Bone marrow (tissue), 2 donors: ENCODE results near the gene COX7C.
"Not testable (repeated sequence)": the region's sequence is repeated elsewhere in the genome, so short reads cannot be mapped to it uniquely, and the experiment has no call there.

Experiments
- DNase-seq, 2 donors: peaks; one replicate each; lab custom pipeline; 2025; lab: John Stamatoyannopoulos, UW

The COX7C gene

GRCh38 chr5:86617756-86618576 is at the start of gene COX7C:
Gene COX7C, plus strand, starts transcription at chr5:86617941. Its CDS starts 115 bp downstream, at chr5:86618056.
- DNase-seq: peak; percentile 49 to 99

- not testable (repeated sequence) for DNase-seq
Measured at GRCh38 chr5:86569522-86570426, 48.0 kb upstream of the COX7C start.

- DNase-seq: no peak
Measured at GRCh38 chr5:86570427-86571083, 47.2 kb upstream of the COX7C start.

GRCh38 chr5:86571109-86571508 is 46.6 kb upstream of the COX7C start:
- DNase-seq: not testable (repeated sequence)

- no peak for DNase-seq
Measured at GRCh38 chr5:86572825-86573517, 44.8 kb upstream of the COX7C start.

GRCh38 chr5:86579502-86579901 is 38.2 kb upstream of the COX7C start:
- DNase-seq: no peak

GRCh38 chr5:86596476-86596875 is 21.3 kb upstream of the COX7C start:
- DNase-seq: no peak

- no peak for DNase-seq
Measured at GRCh38 chr5:86605881-86606280, 11.9 kb upstream of the COX7C start.

GRCh38 chr5:86613455-86613854 is 4.3 kb upstream of the COX7C start:
- DNase-seq: no peak

GRCh38 chr5:86617309-86617755 is 409 bp upstream of the COX7C start:
- DNase-seq: no peak

GRCh38 chr5:86623785-86624483 is 6.2 kb downstream of the COX7C start:
- DNase-seq: no peak

GRCh38 chr5:86625148-86625547 is 7.4 kb downstream of the COX7C start:
- DNase-seq: no peak

- DNase-seq: no peak
Measured at GRCh38 chr5:86626149-86626548, 8.4 kb downstream of the COX7C start.

- no peak for DNase-seq
Measured at GRCh38 chr5:86631165-86631564, 13.4 kb downstream of the COX7C start.

GRCh38 chr5:86640998-86641397 is 23.3 kb downstream of the COX7C start:
- no peak for DNase-seq

GRCh38 chr5:86644843-86645242 is 27.1 kb downstream of the COX7C start:
- no peak for DNase-seq

- DNase-seq: no peak
Measured at GRCh38 chr5:86645885-86646284, 28.1 kb downstream of the COX7C start.

GRCh38 chr5:86646671-86647070 is 28.9 kb downstream of the COX7C start:
- DNase-seq: no peak

GRCh38 chr5:86649832-86650505 is 32.2 kb downstream of the COX7C start:
- DNase-seq: no peak

- DNase-seq: not testable (repeated sequence)
Measured at GRCh38 chr5:86660771-86661170, 43.0 kb downstream of the COX7C start.
